ENCODE data around the gene LOXL4.

Gene LOXL4

GRCh38 chr10:98265403-98266378 lies 2.3 kb downstream of the LOXL4 start:
- DNase-seq (ENCODE audit: low read depth in 1 of 2, low spot score in 1 of 2) = no peak

DNA sequence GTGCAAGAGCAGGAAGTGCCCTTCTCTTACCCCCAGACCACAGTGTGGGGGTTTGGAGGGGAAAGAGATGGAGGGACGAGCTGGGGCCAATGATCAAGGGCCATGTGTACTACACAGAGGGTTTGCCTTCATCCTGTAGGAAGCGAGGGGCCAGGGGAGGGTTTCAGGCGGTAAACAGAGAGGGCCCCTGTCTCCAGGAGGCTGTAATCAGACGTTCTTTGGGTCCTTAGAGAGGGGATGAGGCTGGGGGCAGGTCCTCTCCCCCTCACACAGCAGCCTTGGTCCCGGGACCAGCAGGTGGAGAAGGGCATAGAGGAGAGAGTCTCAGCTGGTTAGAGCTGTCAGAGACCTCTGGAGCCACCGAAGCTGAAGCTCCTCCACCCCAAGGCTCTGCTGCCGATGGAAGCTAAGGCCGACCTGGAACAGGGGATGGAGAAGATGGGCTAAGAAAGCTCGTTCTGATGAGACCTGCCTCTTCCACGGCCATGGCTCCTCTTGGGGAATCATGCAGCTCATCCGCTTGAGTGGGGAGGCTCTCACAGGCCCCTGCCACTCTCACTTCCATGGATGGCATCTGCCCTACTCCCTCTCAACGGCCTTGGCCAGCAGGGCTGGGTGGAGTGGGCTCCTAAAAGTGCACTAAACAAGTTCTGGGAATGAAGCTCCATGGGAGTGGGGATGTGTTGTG lies 3.5 kb downstream of the LOXL4 start:
- DNase-seq (ENCODE audit: low read depth in 1 of 2, low spot score in 1 of 2) = no peak

DNA sequence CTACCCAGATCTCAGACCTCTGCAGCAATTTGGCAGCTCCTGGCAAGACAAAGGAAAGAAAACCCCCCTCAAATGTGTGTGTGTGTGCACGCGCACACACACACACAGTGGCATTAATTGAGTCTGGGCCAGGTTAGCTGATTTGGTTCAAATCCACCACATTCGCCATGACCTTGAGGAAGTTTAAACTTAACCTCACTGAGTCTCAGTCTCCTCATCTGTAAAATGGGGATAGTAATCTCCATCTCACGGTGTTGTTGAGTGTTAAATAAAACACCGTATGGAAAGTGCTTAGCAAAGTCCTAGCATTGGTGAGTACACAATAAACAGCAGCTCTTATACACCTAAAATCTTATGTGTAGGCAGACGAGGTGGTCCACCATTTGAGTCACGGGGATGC lies 4.9 kb downstream of the LOXL4 start:
- no peak for DNase-seq (ENCODE audit: low read depth in 1 of 2, low spot score in 1 of 2)

DNA sequence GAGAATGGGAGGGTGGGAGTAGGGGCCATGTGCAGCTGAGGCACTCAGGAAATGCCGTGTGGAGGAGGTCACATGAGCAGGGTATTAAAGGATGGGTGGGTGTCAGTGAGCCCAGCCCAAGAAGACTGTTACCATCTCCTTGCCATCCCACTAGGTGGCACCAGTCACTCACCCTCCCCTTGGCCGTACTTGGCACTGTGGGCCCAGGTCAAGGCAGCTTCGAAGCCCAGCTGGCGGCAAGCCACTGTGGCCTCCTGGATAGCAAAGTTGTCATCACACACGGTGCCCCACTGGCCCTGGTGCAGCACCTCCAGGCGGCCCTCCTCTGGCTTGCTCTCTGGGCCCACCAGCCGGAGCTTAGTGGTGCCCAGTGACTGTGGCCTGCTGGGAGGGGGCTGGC lies 5.4 kb downstream of the LOXL4 start:
- no peak for DNase-seq (ENCODE audit: low read depth in 1 of 2, low spot score in 1 of 2)

DNA sequence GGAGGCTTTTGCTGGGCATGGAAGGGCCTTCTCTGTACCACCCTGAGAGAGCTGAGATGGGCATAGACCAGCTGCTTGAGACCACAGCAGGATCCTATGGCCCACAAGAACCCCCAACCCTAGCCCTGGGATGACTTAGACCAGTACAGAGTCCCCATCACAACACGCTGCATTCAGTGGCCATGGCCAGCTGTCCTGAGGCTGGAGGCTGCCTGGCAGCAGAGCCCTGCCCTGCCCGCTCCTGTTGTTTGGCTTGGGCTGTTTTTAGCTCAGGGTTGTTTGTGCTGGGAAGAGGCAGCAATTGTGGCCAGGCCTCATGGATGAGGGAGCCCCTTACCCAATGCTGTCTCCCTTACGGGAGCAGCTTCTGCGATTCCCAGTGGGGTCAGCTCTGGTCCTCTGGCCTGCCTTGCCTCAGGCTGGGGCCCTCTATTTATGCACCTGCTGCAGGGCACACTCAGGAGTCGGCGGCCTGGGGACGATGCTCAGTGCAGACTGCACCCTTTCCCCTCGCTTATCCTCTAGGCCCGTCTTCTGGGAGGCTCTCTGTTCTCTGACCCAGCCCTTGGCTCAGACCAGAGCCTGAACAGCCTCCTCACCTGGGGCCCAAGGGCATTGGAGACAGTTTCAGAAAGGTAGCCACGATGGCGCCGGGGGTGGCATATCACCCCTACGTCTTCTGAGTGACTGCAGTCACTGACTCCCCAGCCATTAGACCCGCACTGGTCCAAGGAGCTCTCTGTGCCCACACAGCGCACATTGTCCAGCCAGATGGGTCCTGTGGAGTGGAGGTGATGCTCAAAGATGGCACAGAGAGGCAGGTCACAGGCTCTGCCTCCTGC lies 6.3 kb downstream of the LOXL4 start:
- no peak for DNase-seq (ENCODE audit: low read depth in 1 of 2, low spot score in 1 of 2)

GRCh38 chr10:98260752-98261151 lies 7.2 kb downstream of the LOXL4 start:
- no peak for DNase-seq (ENCODE audit: low read depth in 1 of 2, low spot score in 1 of 2)

DNA sequence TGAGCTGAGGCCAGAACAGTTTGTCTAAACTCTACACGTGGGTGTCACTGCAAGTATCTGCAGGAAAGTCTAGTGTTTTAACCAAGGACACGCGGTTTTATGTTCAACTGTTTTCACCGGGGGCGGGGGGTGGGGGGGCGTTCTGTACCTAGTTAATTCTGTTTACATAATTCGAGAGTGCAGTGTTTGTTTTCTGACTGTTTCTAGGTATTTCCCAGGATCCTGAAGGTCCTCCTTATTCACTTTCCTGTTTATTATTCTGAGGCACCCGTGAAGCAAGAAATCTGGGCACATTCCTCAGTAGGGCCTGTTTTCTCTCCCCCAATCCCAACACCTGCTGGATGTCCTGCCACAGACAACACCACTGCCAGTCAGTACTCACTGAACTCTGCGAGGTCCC lies 7.6 kb downstream of the LOXL4 start:
- DNase-seq (ENCODE audit: low read depth in 1 of 2, low spot score in 1 of 2) = no peak

- DNase-seq (ENCODE audit: low read depth in 1 of 2, low spot score in 1 of 2) = no peak
Observed at GRCh38 chr10:98259606-98260315, 8.2 kb downstream of the LOXL4 start.

- DNase-seq (ENCODE audit: low read depth in 1 of 2, low spot score in 1 of 2) = no peak
Observed at GRCh38 chr10:98258683-98259454, 9.1 kb downstream of the LOXL4 start.

DNA sequence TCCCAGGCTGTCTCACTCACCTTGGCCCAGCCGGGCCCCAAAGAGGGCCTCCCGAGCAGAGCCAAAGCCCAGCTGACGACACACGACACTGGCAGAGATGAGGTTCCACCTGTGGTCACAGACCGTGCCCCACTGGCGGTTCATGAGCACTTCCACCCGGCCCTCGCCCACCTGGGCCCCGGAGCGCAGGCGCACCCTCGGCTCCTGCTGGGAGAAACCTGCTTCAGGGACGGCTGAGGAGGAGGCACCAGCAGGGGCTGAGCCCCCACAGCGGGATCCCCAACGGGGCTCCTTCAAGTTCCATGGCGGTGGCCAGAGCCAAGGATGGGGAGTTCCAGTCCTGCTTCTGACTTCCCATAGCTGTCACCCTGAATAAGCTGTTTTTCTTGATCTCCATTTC lies 10.0 kb downstream of the LOXL4 start:
- DNase-seq (ENCODE audit: low read depth in 1 of 2, low spot score in 1 of 2) = no peak

GRCh38 chr10:98257198-98257597 lies 10.8 kb downstream of the LOXL4 start:
- no peak for DNase-seq (ENCODE audit: low read depth in 1 of 2, low spot score in 1 of 2)

DNA sequence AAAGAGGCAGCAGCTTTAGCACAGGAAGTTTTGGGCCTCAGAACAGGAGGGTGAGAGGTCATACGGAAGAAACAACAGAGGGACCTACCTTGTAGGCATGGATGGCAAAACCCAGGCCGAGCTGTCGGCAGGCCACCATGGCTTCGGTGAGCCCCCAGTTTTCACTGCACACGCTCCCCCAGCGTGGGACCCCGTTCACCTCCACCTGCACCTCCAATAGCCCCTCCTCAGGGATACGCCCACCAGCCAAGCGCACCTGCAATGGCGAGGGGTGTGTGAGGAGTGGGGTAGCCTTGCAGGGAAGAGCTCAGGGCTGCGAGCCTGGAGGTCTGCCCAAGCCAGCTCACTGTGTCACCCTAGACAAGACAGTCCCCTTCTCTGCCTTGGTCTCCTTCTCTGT lies 11.3 kb downstream of the LOXL4 start:
- DNase-seq (ENCODE audit: low read depth in 1 of 2, low spot score in 1 of 2) = no peak

GRCh38 chr10:98255146-98255877 lies 12.7 kb downstream of the LOXL4 start:
- no peak for DNase-seq (ENCODE audit: low read depth in 1 of 2, low spot score in 1 of 2)

GRCh38 chr10:98254234-98254974 lies 13.6 kb downstream of the LOXL4 start:
- no peak for DNase-seq (ENCODE audit: low read depth in 1 of 2, low spot score in 1 of 2)

DNA sequence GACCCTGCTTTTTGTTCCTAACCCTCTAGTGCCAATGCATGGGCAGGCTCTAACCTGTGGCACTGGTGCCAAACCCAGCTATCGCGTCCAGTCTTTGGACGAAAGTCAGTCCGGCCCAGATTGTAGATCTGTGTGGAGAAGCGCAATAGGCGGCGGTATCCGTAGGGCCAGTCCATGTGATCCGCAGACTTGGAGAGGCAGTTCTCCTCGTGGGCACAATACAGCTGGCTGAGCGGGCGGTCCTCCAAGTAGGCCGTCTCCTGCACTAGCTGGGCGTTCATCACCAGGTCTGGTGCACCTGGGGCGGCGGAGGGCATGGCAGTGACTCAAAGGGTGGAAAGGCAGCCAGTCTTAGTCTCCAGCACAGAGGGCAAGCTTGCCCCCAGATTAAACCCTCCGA lies 14.5 kb downstream of the LOXL4 start:
- no peak for DNase-seq (ENCODE audit: low read depth in 1 of 2, low spot score in 1 of 2)

GRCh38 chr10:98252464-98252863 lies 15.5 kb downstream of the LOXL4 start:
- DNase-seq (ENCODE audit: low read depth in 1 of 2, low spot score in 1 of 2) = no peak

GRCh38 chr10:98251399-98251798 lies 16.6 kb downstream of the LOXL4 start:
- no peak for DNase-seq (ENCODE audit: low read depth in 1 of 2, low spot score in 1 of 2)

DNA sequence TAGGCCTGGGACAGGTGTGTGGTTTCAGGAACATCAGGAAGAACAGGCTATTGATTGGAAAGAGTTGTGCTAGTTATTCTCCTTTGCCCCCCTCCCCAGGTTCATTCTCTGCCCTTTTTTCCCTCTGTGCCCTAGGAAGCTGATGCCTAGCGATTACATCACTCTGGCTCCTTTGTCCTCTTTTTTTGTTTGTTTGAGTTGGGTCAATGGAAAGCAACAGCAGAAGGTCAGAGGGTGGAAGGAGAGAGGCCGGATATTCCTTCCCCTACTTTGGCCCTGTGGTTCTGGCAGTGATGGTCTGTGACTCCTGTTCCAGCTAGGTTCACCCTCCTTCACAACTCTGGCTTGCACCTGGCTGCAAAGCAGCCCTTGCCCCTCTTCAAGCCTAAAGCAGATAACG lies 18.9 kb downstream of the LOXL4 start:
- no peak for DNase-seq (ENCODE audit: low read depth in 1 of 2, low spot score in 1 of 2)

- no peak for DNase-seq (ENCODE audit: low read depth in 1 of 2, low spot score in 1 of 2)
Observed at GRCh38 chr10:98248018-98248417, 20.0 kb downstream of the LOXL4 start.

Data from stimulated activated CD4-positive, alpha-beta T cell treated with anti-CD3 and anti-CD28 coated beads, Interleukin-15, amount 100 ng/mL, for 1 hour (primary cell).